Activated naive CD8-positive, alpha-beta T cell treated with anti-CD3 and anti-CD28 coated beads, Interleukin-2, amount 50 U/mL, for 24 hours (primary cell): ENCODE results near the gene KIRREL3.

Experiments used
- ATAC-seq: fragments of 150-1000 bp; cut with Tn5 transposase; one replicate; pipeline ENCODE4 v1.10.0; 2021
- DNase-seq: peaks from one replicate; pipeline ENCODE4 v3.0.0; 2021
- H3K27ac Mint-ChIP-seq: one replicate; pipeline ENCODE4 v1.8.0; 2021; ENCODE audit warnings: mild to moderate bottlenecking, mixed read lengths
- H3K27me3 Mint-ChIP-seq: one replicate; pipeline ENCODE4 v1.8.0; 2021; ENCODE audit warnings: mixed read lengths
- H3K36me3 Mint-ChIP-seq: one replicate; pipeline ENCODE4 v1.8.0; 2021; ENCODE audit warnings: low read depth, mixed read lengths
- H3K4me1 Mint-ChIP-seq: one replicate; pipeline ENCODE4 v1.8.0; 2021; ENCODE audit warnings: mixed read lengths
- H3K4me3 Mint-ChIP-seq: one replicate; pipeline ENCODE4 v1.8.0; 2021; ENCODE audit warnings: mild to moderate bottlenecking, moderate library complexity, mixed read lengths
- H3K9me3 Mint-ChIP-seq: one replicate; pipeline ENCODE4 v1.8.0; 2021; ENCODE audit warnings: mixed read lengths

The KIRREL3 gene

GRCh38 chr11:126530416-126530815 lies 470.2 kb downstream of the KIRREL3 start:
- Mint-ChIP-seq H3K27me3 (peaks cover 5% of the 10 kb centered on the region), H3K4me1 (no peaks in the 10 kb centered on the region), H3K4me3 (no peak overlapping the region), H3K27ac (no peak overlapping the region), H3K9me3 (no peaks in the 10 kb centered on the region), H3K36me3 (no peaks in the 10 kb centered on the region)
- DNase-seq (no peak), ATAC-seq (no peak)

DNA sequence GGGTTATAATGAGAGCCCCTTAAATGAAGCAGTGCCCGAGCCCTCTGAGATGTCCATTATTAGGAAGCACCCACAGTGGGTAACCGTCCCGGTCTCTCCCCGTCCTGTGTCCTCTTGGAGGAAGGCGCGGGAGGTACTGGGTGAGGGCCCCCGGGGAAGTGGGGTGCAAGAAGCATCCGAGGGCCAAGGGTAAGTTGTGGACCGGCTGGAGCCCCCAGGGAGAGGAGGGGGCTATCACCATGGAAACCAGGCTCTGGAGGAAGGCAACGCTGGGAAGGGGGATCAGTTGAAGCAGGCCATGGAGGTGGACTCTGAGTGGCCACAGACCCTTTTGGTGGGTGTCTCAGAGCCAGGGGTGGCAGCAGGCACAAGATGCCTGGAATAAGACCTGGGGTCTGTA lies 471.5 kb downstream of the KIRREL3 start:
- H3K9me3 Mint-ChIP-seq: no peaks in the 10 kb centered on the region

DNA sequence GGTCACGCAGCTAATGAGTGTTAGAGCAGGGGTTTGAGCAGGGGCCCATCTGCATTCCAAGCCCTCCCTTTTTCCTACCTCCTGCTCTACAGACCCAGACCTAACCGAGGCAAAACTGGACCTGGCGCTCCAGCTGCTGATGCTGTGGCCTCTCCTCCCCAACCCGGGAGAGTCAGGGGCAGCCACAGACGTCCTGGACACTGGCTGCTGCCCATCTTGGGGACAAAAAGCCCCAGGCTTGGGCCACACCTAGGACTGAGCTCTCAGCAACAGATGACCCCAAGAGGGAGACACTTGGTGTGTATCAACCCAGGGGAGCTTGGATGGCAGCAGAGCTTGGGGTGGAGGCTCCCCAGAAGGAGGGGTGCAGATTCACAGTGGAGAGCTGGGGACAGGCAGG lies 472.5 kb downstream of the KIRREL3 start:
- H3K36me3 Mint-ChIP-seq: no peaks in the 10 kb centered on the region
- no peaks in the 10 kb centered on the region for H3K9me3 Mint-ChIP-seq
- DNase-seq: no peak
- H3K27ac Mint-ChIP-seq: no peak overlapping the region
- peaks cover 4% of the 10 kb centered on the region for H3K27me3 Mint-ChIP-seq
- ATAC-seq: no peak
- no peaks in the 10 kb centered on the region for H3K4me1 Mint-ChIP-seq
- H3K4me3 Mint-ChIP-seq: no peak overlapping the region

More for the DNA sequence above, 471.5 kb downstream of the KIRREL3 start:
- ATAC-seq (no peak), DNase-seq (no peak)
- Mint-ChIP-seq H3K4me1 (no peaks in the 10 kb centered on the region), H3K4me3 (no peak overlapping the region), H3K27ac (no peak overlapping the region), H3K27me3 (peaks cover 5% of the 10 kb centered on the region), H3K36me3 (no peaks in the 10 kb centered on the region)

GRCh38 chr11:126527651-126528050 lies 472.9 kb downstream of the KIRREL3 start:
- no peaks in the 10 kb centered on the region for H3K4me1 Mint-ChIP-seq
- no peak overlapping the region for H3K4me3 Mint-ChIP-seq

DNA sequence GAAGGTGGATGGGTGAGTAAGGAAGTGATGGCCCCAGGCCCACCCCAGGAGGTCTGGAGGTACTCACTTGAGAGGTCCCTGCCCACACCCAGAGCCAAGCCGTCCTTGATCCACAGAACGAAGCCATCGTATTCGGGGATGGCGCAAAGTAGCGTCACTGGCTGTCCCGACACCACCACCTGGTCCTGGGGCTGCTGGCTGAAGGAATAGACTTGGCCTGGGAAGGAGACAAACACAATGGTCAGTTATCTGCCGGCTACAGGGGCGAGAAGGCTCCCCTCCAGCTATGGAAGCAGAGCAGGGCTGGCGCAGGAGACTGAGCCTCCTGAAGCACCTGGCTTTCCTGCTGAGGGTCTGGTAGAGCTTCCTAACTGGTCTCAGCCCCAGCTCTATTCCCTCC lies 474.1 kb downstream of the KIRREL3 start:
- H3K9me3 Mint-ChIP-seq: no peaks in the 10 kb centered on the region

More at GRCh38 chr11:126527651-126528050, 472.9 kb downstream of the KIRREL3 start:
- H3K27me3 Mint-ChIP-seq: peaks cover 4% of the 10 kb centered on the region
- ATAC-seq (no peak), DNase-seq (no peak)
- no peak overlapping the region for H3K27ac Mint-ChIP-seq
- no peaks in the 10 kb centered on the region for H3K9me3 Mint-ChIP-seq
- H3K36me3 Mint-ChIP-seq: no peaks in the 10 kb centered on the region

GRCh38 chr11:126525702-126526101 lies 474.9 kb downstream of the KIRREL3 start:
- ATAC-seq (no peak), DNase-seq (no peak)
- Mint-ChIP-seq H3K27me3 (peaks cover 2% of the 10 kb centered on the region), H3K9me3 (no peaks in the 10 kb centered on the region), H3K4me1 (no peaks in the 10 kb centered on the region), H3K27ac (no peak overlapping the region), H3K4me3 (no peak overlapping the region), H3K36me3 (no peaks in the 10 kb centered on the region)

More for the DNA sequence above, 474.1 kb downstream of the KIRREL3 start:
- Mint-ChIP-seq H3K4me1 (no peaks in the 10 kb centered on the region), H3K4me3 (no peak overlapping the region), H3K27ac (no peak overlapping the region), H3K36me3 (no peaks in the 10 kb centered on the region), H3K27me3 (peaks cover 4% of the 10 kb centered on the region)
- no peak for DNase-seq
- no peak for ATAC-seq

GRCh38 chr11:126525216-126525615 lies 475.4 kb downstream of the KIRREL3 start:
- DNase-seq: no peak
- H3K27ac Mint-ChIP-seq: no peak overlapping the region
- no peak overlapping the region for H3K4me3 Mint-ChIP-seq
- peaks cover 6% of the 10 kb centered on the region for H3K27me3 Mint-ChIP-seq
- no peaks in the 10 kb centered on the region for H3K4me1 Mint-ChIP-seq
- no peak for ATAC-seq
- no peaks in the 10 kb centered on the region for H3K36me3 Mint-ChIP-seq
- H3K9me3 Mint-ChIP-seq: no peaks in the 10 kb centered on the region

DNA sequence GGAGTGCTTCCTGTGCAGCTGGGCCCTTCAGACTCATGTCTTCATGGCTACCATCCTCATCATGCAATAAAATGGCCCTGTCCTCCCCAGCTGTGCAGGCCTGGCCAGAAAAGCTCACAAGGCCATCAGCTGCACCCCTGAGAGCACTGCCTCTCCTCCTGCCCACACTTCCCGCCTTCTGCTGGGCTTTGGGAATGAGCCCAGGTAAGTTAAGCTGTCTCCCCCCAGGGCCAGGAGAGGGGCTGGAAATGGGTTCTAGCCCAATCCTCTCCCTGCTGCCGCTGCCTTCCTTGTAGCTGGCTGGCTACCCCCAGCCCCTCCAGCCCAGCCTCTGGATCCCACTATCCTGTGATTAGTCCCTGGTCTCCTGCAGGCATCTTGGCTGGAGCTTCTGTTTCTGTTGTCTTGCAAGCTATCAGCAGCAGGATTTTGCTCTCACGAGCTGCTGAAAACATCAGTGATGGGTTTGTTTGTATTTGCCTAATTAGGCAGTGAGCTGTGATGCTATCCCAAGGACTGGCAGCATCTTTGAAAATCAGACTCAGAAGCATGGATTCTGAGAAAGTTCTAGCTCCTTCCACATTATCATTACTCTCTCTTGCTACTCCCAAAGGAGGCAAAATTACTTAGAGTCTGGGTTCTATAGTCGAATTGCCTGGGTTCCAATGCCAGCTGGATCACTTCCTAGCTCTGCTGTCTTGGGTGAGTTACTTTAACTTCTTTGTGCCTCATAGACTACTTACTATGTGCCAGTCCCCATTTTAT lies 476.9 kb downstream of the KIRREL3 start:
- no peak overlapping the region for H3K4me3 Mint-ChIP-seq
- H3K9me3 Mint-ChIP-seq: no peaks in the 10 kb centered on the region
- no peak for DNase-seq
- no peaks in the 10 kb centered on the region for H3K4me1 Mint-ChIP-seq
- H3K36me3 Mint-ChIP-seq: no peaks in the 10 kb centered on the region
- H3K27ac Mint-ChIP-seq: no peak overlapping the region
- ATAC-seq: no peak
- H3K27me3 Mint-ChIP-seq: peaks cover 6% of the 10 kb centered on the region

DNA sequence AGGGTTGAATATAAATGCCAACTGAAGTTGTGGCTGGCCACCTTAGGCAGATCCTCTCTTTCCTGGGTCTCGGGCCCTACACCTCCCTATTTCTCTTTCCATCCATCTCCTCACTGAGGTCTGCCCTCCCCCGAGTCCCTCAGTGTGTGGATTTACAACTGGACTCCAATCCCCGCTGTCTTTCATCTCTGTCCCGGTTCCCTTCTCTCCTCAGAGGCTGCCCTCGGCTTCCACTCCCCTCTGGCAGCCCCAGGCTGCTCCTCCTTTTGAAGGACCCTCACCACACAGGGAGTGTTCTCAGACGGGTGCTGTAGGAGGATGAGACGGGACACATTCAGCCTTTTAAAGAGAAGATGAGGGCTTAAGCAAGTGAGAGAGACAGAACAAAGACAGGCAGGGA lies 478.0 kb downstream of the KIRREL3 start:
- Mint-ChIP-seq H3K27ac (no peak overlapping the region), H3K4me3 (no peak overlapping the region), H3K27me3 (peaks cover 6% of the 10 kb centered on the region), H3K4me1 (no peaks in the 10 kb centered on the region), H3K9me3 (no peaks in the 10 kb centered on the region), H3K36me3 (no peaks in the 10 kb centered on the region)
- DNase-seq: no peak
- no peak for ATAC-seq

DNA sequence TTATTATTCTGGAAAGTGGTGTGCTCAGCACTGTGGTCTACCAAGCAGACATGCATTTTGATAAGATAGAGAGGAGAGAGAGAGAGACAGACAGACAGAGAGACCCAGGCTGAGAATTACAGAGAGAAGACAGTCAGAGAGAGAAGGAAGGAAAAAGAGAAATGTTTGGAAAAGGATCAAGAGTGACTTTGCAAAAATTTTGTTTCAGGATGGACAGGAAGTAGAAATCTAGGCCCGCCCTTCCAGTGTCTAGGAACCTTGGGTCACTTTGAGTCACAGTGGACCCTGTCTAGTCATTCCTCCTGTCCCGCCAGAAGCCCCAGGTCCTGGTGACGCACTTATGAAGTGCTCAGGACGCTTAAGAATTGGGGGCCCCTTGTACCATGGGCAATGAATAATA lies 478.4 kb downstream of the KIRREL3 start:
- Mint-ChIP-seq H3K27me3 (peaks cover 5% of the 10 kb centered on the region), H3K4me1 (no peaks in the 10 kb centered on the region), H3K36me3 (no peaks in the 10 kb centered on the region), H3K4me3 (no peak overlapping the region), H3K27ac (no peak overlapping the region), H3K9me3 (no peaks in the 10 kb centered on the region)
- no peak for DNase-seq
- no peak for ATAC-seq

GRCh38 chr11:126521196-126521595 lies 479.4 kb downstream of the KIRREL3 start:
- peaks cover 4% of the 10 kb centered on the region for H3K27me3 Mint-ChIP-seq
- H3K36me3 Mint-ChIP-seq: no peaks in the 10 kb centered on the region
- H3K4me3 Mint-ChIP-seq: no peak overlapping the region
- no peaks in the 10 kb centered on the region for H3K9me3 Mint-ChIP-seq
- H3K4me1 Mint-ChIP-seq: no peaks in the 10 kb centered on the region
- H3K27ac Mint-ChIP-seq: no peak overlapping the region
- DNase-seq: no peak
- ATAC-seq: no peak

DNA sequence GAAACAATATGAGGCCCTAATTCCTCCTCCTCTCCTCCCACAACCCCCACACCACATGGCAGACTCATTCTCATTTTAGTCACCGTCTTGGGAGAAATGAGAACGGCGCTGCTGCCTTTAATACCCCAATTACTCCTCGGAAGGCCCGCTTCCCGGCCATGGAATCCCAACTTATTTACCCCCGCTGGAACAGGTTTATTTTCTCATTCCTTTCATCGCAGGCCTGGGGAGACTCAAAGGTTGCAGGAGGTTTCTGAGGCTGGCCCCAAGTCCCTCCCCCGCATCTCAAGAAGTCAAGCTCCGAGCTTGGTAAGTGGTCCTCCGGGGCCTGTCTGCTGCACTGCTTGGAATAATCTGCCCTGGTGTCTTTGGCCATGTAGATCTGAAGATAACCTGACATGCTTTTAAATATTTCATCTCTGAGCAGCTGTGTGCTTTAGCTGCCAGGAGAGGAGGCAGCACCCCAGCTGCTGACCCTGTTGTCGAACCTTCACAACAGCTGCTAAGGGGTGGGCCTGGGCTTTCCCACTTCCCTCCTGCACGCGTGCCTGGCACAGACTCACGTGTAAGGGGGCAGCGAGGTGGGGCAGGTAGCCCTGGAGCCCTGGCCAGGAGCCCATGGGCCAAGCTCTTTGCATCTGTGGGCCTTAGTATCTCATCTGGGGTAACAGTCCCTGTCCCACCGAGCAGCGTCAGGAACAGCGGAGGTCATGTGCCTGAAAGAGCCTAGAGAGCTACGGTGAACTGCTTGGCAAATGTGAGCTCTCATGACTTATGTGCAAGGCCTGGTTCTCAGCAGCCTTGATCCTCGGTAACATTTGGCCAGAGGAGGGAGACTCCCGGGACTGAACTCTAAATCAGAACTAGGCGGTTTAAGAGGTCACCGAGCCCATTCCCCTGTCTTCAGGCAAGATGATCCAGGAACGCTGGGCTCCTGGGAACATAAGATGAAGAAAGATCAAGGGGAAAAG lies 480.5 kb downstream of the KIRREL3 start:
- peaks cover 5% of the 10 kb centered on the region for H3K27me3 Mint-ChIP-seq
- ATAC-seq (no peak), DNase-seq (no peak)
- no peaks in the 10 kb centered on the region for H3K4me1 Mint-ChIP-seq
- no peak overlapping the region for H3K27ac Mint-ChIP-seq
- no peak overlapping the region for H3K4me3 Mint-ChIP-seq
- H3K9me3 Mint-ChIP-seq: no peaks in the 10 kb centered on the region
- H3K36me3 Mint-ChIP-seq: no peaks in the 10 kb centered on the region

DNA sequence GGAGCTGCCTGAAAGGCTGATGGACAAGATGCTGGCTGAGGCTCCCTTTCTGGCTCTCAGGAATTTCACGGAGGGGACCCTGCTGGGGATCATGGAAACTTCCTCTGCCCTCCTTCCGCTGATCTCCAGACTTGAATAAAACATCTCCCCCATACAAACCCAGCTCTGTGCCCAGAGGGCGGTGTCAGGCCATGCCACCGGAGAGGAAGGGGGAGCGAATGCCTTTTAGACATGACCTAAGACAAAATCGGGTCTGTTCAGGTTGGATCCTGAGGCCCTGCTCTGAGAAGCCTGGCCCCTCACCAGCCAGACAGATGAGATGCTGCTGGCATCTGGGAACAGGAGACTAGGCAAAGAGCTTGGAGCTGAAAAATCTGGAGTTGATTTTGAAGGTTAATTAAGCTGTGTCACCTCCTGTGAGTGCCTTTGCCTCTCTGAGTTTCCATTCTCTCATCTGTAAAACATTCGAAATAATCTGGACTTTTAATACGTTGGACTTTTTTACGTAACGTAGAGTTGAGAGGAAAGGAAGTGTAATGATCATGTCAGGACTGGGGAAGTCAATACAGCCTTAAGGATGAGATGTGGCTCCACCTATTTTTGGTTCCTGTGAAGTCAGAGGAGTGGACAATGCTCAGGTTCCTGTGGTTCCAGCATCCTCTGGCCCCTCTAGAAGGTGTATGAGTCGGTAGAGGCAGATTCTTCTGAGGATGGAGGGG lies 481.4 kb downstream of the KIRREL3 start:
- H3K27me3 Mint-ChIP-seq: peaks cover 5% of the 10 kb centered on the region
- H3K27ac Mint-ChIP-seq: no peak overlapping the region
- no peaks in the 10 kb centered on the region for H3K9me3 Mint-ChIP-seq
- H3K4me1 Mint-ChIP-seq: no peaks in the 10 kb centered on the region
- DNase-seq: no peak
- no peak overlapping the region for H3K4me3 Mint-ChIP-seq
- no peak for ATAC-seq
- no peaks in the 10 kb centered on the region for H3K36me3 Mint-ChIP-seq

- DNase-seq: no peak
Observed at GRCh38 chr11:126518071-126518971, 482.2 kb downstream of the KIRREL3 start.

More at GRCh38 chr11:126518071-126518971, 482.2 kb downstream of the KIRREL3 start:
- Mint-ChIP-seq H3K36me3 (no peaks in the 10 kb centered on the region), H3K27ac (no peak overlapping the region), H3K9me3 (no peaks in the 10 kb centered on the region), H3K27me3 (peaks cover 5% of the 10 kb centered on the region), H3K4me1 (no peaks in the 10 kb centered on the region), H3K4me3 (no peak overlapping the region)
- ATAC-seq: no peak
